ENCODE results near the gene RSPH6A.

The RSPH6A gene

GRCh38 chr19:45791744-45792469, 23.2 kb downstream of the RSPH6A start (continued):
- TF ChIP-seq FEZF1 (tag by site-specific recombination; IDR thresholded peaks at IDR 0.05) (no peak), ZNF677 (tag by site-specific recombination; IDR thresholded peaks at IDR 0.05) (no peak), ZNF830 (tag by site-specific recombination; IDR thresholded peaks at IDR 0.05; ENCODE audit: low read depth) (no peak), GLI4 (tag by site-specific recombination; IDR thresholded peaks at IDR 0.05) (no peak), GLI2 (tag by site-specific recombination; IDR thresholded peaks at IDR 0.05; ENCODE audit: borderline replicate concordance, low read depth) (no peak), PBX3 (CRISPR knock-in tag; IDR thresholded peaks at IDR 0.05) (no peak), ZNF184 (tag by site-specific recombination; IDR thresholded peaks at IDR 0.05) (no peak), KLF8 (tag by site-specific recombination; IDR thresholded peaks at IDR 0.05) (no peak), ZNF423 (tag by site-specific recombination; IDR thresholded peaks at IDR 0.05) (no peak), ZNF529 (tag by site-specific recombination; IDR thresholded peaks at IDR 0.05; ENCODE audit: insufficient replicate concordance) (no peak), ZNF600 (tag by site-specific recombination; IDR thresholded peaks at IDR 0.05) (no peak), ZBTB11 (tag by site-specific recombination; conservative IDR thresholded peaks at IDR 0.05; ENCODE audit: low read depth) (no peak), ZBTB26 (tag by site-specific recombination; optimal IDR thresholded peaks at IDR 0.05) (no peak), TRIM28 (IDR thresholded peaks at IDR 0.05; ENCODE audit: borderline replicate concordance, low read length) (no peak), ZBTB10 (tag by site-specific recombination; IDR thresholded peaks at IDR 0.05) (peak; percentile 65; the same call in 1 of the 2 replicates), ZBTB21 (tag by site-specific recombination; IDR thresholded peaks at IDR 0.05) (no peak), ZNF398 (tag by site-specific recombination; IDR thresholded peaks at IDR 0.05) (no peak; the same call in 1 of the 2 replicates), TSHZ1 (tag by site-specific recombination; IDR thresholded peaks at IDR 0.05; ENCODE audit: borderline replicate concordance) (no peak), ZFHX2 (tag by site-specific recombination; conservative IDR thresholded peaks at IDR 0.05) (peak; percentile 35; the same call in 1 of the 2 replicates), ZNF426 (tag by site-specific recombination; IDR thresholded peaks at IDR 0.05) (no peak), ZNF2 (tag by site-specific recombination; IDR thresholded peaks at IDR 0.05) (no peak), ZNF112 (tag by site-specific recombination; IDR thresholded peaks at IDR 0.05) (no peak), YY1 (tag by site-specific recombination; IDR thresholded peaks at IDR 0.05) (no peak), ZNF621 (tag by site-specific recombination; IDR thresholded peaks at IDR 0.05) (no peak), ZNF501 (tag by site-specific recombination; IDR thresholded peaks at IDR 0.05) (no peak), IKZF3 (tag by site-specific recombination; IDR thresholded peaks at IDR 0.05) (no peak)

All from HEK293 (cell line).